Right renal cortex interstitium (tissue), 3 donors: ENCODE results near the gene HNF4A. TPM values are rescaled to one million over a fixed set of nuclear protein-coding genes. Genes with fewer than 3 reads are reported as not detected.

Source experiments
- polyA plus RNA-seq, 3 donors: library from polyadenylated mRNA; unstranded; fragments of 120-200 nt; gene quantifications; one replicate each; pipeline ENCODE4 v1.2.1, GENCODE V29; 2013; ENCODE audit not compliant: insufficient read length in 3 of 3

HNF4A gene
- polyA plus RNA-seq, 3 donors, result 36.8 to 50.6 (median 46.1) TPM

Other genes with a start within 250 kb of the HNF4A start
- gene JPH2, start 168.5 kb upstream of the HNF4A start, polyA plus RNA-seq, result 1 to 10 TPM; 1.2 to 1.4 (median 1.4) TPM
- gene OSER1, start 144.9 kb upstream of the HNF4A start, polyA plus RNA-seq, result 10 to 100 TPM; 54.4 to 58.1 (median 55.2) TPM
- gene GDAP1L1, start 108.4 kb upstream of the HNF4A start, polyA plus RNA-seq, result under 1 TPM; 0.11 to 0.46 (median 0.21) TPM
- 1 to 10 TPM; 8.2 to 9.2 (median 8.2) TPM for gene FITM2, start 44.5 kb upstream of the HNF4A start, polyA plus RNA-seq
- under 1 TPM; 0.10 to 0.14 (median 0.12) TPM for gene R3HDML, start 18.7 kb upstream of the HNF4A start, polyA plus RNA-seq
- gene TTPAL, start 120.2 kb downstream of the HNF4A start, polyA plus RNA-seq, result 10 to 100 TPM; 10.9 to 13.1 (median 11.6) TPM
- gene SERINC3, start 166.4 kb downstream of the HNF4A start, polyA plus RNA-seq, result 10 to 100 TPM; 73.7 to 76.0 (median 75.4) TPM
- gene PKIG, start 226.9 kb downstream of the HNF4A start, polyA plus RNA-seq, result 10 to 100 TPM; 57.8 to 60.6 (median 60.1) TPM